B cell (primary cell): ENCODE results near the gene STK24.

Experiments used
- CTCF ChIP-seq: fragments of 200-600 bp; IDR thresholded peaks from one replicate; pipeline ENCODE4 v1.8.0; 2022; ENCODE audit warnings: antibody characterized with exemption, mild to moderate bottlenecking
- EZH2 ChIP-seq: IDR thresholded peaks from 2 replicates; pipeline ENCODE4 v1.6.1; 2012; ENCODE audit warnings: borderline replicate concordance, low read depth, mild to moderate bottlenecking, moderate library complexity, low read length; ENCODE audit not compliant: insufficient read depth, poor library complexity, severe bottlenecking

GRCh38 chr13:98527526-98527925 is 49.4 kb downstream of the STK24 start:
- TF ChIP-seq EZH2 (no peak), CTCF (no peak)
